ENCODE results near the gene RAB11FIP3. TPM values are rescaled to one million over a fixed set of nuclear protein-coding genes. Genes with fewer than 3 reads are reported as not detected.
A peak's percentile ranks its signal among the peaks of the same experiment; 100 is the strongest.

RAB11FIP3 gene
- total and polyA plus RNA-seq, 8 donors = 22.0 to 67.4 (median 33.2) TPM

DNA sequence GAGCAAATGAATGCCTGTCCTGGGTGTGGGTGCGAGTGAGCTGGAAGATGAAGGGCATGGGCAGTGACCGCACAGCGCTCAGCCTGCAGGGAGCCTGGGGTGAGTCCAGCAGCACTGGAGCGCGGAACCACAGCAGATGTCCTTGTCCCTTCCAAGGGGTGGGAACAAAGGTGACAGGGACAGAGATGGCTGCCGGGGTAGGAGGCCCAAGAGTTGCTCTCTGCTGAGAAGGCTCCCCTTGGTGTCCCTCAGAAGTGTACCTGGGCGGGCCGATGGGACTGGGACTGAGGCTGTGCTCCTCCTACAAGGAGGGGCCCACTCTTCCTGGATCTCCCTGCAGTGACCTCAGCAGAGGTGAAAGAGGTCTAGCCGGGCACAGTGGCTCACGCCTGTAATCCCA lies 36.1 kb upstream of the RAB11FIP3 start:
- Histone ChIP-seq H3K27me3 (no peaks in the 10 kb centered on the region), H3K4me3 (no peak overlapping the region), H3K9me3 (no peaks in the 10 kb centered on the region), H3K36me3 (no peaks in the 10 kb centered on the region), H3K4me1 (peaks cover 0 to 4% (median 4%) of the 10 kb centered on the region in 3 donors), H3K27ac (no peak overlapping the region)
- 70 to 80% methylated on average over 10 of the region's 10 CpGs for WGBS, 2 donors
- intact Hi-C loops (cut with DNase I) = loop anchor here in 1 of 3 donors (10.0 kb wide), 1 partner anchor 265 kb away; no protein-coding TSS in a partner anchor
- no peak for ATAC-seq
- TF ChIP-seq, protein P1, sequence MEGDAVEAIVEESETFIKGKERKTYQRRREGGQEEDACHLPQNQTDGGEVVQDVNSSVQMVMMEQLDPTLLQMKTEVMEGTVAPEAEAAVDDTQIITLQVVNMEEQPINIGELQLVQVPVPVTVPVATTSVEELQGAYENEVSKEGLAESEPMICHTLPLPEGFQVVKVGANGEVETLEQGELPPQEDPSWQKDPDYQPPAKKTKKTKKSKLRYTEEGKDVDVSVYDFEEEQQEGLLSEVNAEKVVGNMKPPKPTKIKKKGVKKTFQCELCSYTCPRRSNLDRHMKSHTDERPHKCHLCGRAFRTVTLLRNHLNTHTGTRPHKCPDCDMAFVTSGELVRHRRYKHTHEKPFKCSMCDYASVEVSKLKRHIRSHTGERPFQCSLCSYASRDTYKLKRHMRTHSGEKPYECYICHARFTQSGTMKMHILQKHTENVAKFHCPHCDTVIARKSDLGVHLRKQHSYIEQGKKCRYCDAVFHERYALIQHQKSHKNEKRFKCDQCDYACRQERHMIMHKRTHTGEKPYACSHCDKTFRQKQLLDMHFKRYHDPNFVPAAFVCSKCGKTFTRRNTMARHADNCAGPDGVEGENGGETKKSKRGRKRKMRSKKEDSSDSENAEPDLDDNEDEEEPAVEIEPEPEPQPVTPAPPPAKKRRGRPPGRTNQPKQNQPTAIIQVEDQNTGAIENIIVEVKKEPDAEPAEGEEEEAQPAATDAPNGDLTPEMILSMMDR (IDR thresholded peaks at IDR 0.05) = no peak
- no peak for DNase-seq
- FAIRE-seq = no peak

DNA sequence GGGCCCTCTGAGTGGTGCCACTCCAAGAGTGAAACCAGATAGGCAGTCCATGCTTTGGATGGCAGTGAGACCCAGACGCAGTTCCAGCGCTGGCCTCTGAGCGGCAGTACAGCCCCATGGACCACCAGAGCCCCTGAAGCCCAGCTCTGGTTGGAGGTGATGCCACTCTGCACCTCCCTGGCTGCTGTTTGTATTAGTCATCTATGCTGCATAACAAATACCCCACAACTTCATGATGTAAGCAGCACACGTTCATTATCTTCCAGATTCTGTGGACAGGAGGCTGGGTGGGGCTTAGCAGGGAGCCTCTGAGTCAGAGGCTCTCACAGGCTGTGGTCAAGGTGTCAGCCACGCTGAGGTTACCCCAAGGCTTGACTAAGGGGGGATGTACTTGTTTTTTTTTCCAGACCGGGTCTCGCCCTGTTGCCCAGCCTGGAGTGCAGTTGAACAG lies 33.5 kb upstream of the RAB11FIP3 start:
- no peaks in the 10 kb centered on the region for H3K36me3 ChIP-seq
- H3K27me3 ChIP-seq = no peaks in the 10 kb centered on the region
- H3K4me3 ChIP-seq = no peak overlapping the region
- TF ChIP-seq, protein P1 (IDR thresholded peaks at IDR 0.05) = peak; percentile 22 to 51 (median 39)
- H3K4me1 ChIP-seq = peaks cover 0 to 4% (median 4%) of the 10 kb centered on the region in 3 donors
- 74 to 79% methylated on average over 7 of the region's 7 CpGs for WGBS, 2 donors
- H3K27ac ChIP-seq = no peak overlapping the region
- ATAC-seq (peak; percentile 57 to 81 (median 74)), FAIRE-seq (no peak), DNase-seq (peak in 4 of 6 donors; percentile 32 to 75 (median 64))
- H3K9me3 ChIP-seq = no peaks in the 10 kb centered on the region
- intact Hi-C loops (cut with DNase I) = no loop called here

DNA sequence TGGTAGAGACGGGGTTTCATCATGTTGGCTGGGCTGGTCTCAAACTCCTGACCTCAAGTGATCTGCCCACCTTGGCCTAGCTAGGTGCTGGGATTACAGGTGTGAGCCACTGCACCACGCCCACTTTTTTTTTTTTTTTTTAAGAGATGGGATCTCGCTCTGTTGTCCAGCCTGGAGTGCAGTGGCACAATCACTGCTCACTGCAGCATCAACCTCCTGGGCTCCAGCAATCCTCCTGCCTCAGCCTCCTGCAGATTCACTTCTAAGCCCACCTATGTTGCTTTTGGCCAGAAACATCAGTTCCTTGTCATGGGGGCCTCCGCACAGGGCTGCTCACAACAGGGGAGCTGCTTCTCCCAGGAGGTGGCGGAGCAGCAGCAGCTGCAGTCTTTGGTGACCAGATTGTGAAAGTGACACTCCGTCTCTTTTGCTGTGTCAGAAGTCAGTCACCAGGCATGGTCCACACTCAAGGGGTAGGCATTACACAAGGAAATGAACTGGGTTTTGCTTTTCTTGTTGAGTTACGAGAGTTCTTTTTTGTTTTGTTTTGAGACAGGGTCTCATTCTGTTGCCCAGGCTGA lies 32.9 kb upstream of the RAB11FIP3 start:
- H3K36me3 ChIP-seq = no peaks in the 10 kb centered on the region
- no peaks in the 10 kb centered on the region for H3K27me3 ChIP-seq
- no peak overlapping the region for H3K4me3 ChIP-seq
- peak in 1 of 6 donors; percentile 4 for DNase-seq
- no peak overlapping the region for H3K27ac ChIP-seq
- no peak for FAIRE-seq
- TF ChIP-seq, protein P1 (IDR thresholded peaks at IDR 0.05) = no peak
- intact Hi-C loops (cut with DNase I) = no loop called here
- no peak for ATAC-seq
- H3K9me3 ChIP-seq = no peaks in the 10 kb centered on the region
- H3K4me1 ChIP-seq = peaks cover 0 to 4% (median 4%) of the 10 kb centered on the region in 3 donors
- whole genome bisulfite sequencing, 2 donors = 93 to 98% methylated on average over 7 of the region's 7 CpGs

DNA sequence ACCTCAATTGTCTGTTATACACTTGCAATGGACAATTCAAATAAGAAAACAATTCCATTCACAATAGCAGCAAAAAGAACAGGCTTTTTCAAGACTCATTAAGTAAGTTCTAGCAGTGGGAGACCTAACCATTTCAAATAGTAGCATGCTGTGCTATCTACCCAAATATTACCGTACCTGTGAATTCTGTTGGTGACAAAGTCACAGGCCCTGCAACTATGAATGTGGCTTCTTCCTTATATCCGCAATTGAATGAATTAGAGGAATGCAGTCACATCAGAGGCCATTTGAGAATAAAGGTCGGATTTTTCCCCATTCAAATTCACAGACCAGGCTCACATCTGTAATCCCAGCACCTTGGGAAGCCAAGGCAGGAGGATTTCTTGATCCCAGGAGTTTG lies 29.2 kb upstream of the RAB11FIP3 start:
- intact Hi-C loops (cut with DNase I) = no loop called here
- H3K4me3 ChIP-seq = peak overlapping the region in 1 of 4 donors; percentile 54
- WGBS, 2 donors = 37 to 43% methylated on average over 3 of the region's 3 CpGs
- no peaks in the 10 kb centered on the region for H3K36me3 ChIP-seq
- H3K27me3 ChIP-seq = no peaks in the 10 kb centered on the region
- peak overlapping the region in 3 of 4 donors; percentile 28 to 37 (median 28) for H3K27ac ChIP-seq
- TF ChIP-seq, protein P1 (IDR thresholded peaks at IDR 0.05) = no peak
- DNase-seq (no peak), ATAC-seq (no peak), FAIRE-seq (no peak)
- H3K9me3 ChIP-seq = no peaks in the 10 kb centered on the region
- H3K4me1 ChIP-seq = peaks cover 0 to 7% (median 2%) of the 10 kb centered on the region in 3 donors

DNA sequence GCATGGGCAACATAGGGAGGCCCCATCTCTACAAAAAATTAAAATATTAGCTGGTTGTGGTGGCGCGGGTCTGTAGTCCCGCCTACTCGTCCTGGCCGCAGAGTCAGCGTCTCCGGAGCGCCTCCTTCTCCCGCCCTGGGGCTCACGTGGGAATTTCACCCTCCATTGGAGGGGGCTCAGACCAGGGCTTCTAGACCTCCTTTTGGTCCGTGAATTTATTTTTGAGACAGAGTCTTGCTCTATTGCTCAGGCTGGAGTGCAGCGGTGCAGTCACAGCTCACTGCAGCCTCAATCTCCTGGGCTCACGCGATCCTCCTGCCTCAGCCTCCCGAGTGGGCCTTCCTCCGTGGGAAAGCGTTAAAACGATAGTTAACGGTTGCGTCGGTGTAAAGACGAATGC lies 28.8 kb upstream of the RAB11FIP3 start:
- Histone ChIP-seq H3K36me3 (no peaks in the 10 kb centered on the region), H3K4me1 (peaks cover 0 to 7% (median 2%) of the 10 kb centered on the region in 3 donors), H3K27me3 (no peaks in the 10 kb centered on the region), H3K9me3 (no peaks in the 10 kb centered on the region), H3K27ac (peak overlapping the region in 3 of 4 donors; percentile 28 to 37 (median 28)), H3K4me3 (peak overlapping the region in 2 of 4 donors; percentile 50 to 54)
- no peak for FAIRE-seq
- intact Hi-C loops (cut with DNase I) = no loop called here
- TF ChIP-seq, protein P1 (IDR thresholded peaks at IDR 0.05) = no peak
- ATAC-seq = no peak
- peak in 1 of 6 donors; percentile 39 for DNase-seq
- 26 to 45% methylated on average over 22 of the region's 22 CpGs for WGBS, 2 donors

All from pancreas (tissue), 10 donors.